Activated naive CD8-positive, alpha-beta T cell treated with anti-CD3 and anti-CD28 coated beads for 36 hours (primary cell): ENCODE data around the gene RIPK1. TPM values are rescaled to one million over a fixed set of nuclear protein-coding genes. Genes with fewer than 3 reads are reported as not detected.

Source experiments
- total RNA-seq, 2 experiments: library from RNA; stranded (reverse); gene quantifications; one replicate each; pipeline ENCODE4 v1.2.3, GENCODE V29; 2021

Gene RIPK1
- total RNA-seq, 2 experiments from 2014 or later = 13.8 to 15.5 TPM

Other genes starting within 250 kb of the RIPK1 start
- 10 to 100 TPM; 38.1 to 44.7 TPM for gene SERPINB1, start 226.6 kb upstream of the RIPK1 start, total RNA-seq
- 10 to 100 TPM; 51.3 to 51.4 TPM for gene SERPINB9, start 165.2 kb upstream of the RIPK1 start, total RNA-seq
- gene SERPINB6, start 96.9 kb upstream of the RIPK1 start, total RNA-seq = 10 to 100 TPM; 54.9 to 56.0 TPM
- gene NQO2, start 68.6 kb upstream of the RIPK1 start, total RNA-seq = 10 to 100 TPM; 12.8 to 13.7 TPM
- 10 to 100 TPM in 1 of 2 experiments, 1 to 10 TPM in 1; 9.3 to 11.2 TPM for gene BPHL, start 50.2 kb downstream of the RIPK1 start, total RNA-seq
- gene TUBB2A, start 89.0 kb downstream of the RIPK1 start, total RNA-seq = 1 to 10 TPM; 1.8 to 2.0 TPM
- under 1 TPM; 0.25 to 0.28 TPM for gene TUBB2B, start 159.2 kb downstream of the RIPK1 start, total RNA-seq
- 10 to 100 TPM; 36.4 to 38.1 TPM for gene PSMG4, start 190.5 kb downstream of the RIPK1 start, total RNA-seq